ENCODE data around the gene ISCU. TPM values are rescaled to one million over a fixed set of nuclear protein-coding genes. Genes with fewer than 3 reads are reported as not detected.

ISCU gene
- polyA plus RNA-seq, 1 donor (not counting 4 experiments of a cell fraction or from before 2014, with no cell fraction given): 106 TPM

DNA sequence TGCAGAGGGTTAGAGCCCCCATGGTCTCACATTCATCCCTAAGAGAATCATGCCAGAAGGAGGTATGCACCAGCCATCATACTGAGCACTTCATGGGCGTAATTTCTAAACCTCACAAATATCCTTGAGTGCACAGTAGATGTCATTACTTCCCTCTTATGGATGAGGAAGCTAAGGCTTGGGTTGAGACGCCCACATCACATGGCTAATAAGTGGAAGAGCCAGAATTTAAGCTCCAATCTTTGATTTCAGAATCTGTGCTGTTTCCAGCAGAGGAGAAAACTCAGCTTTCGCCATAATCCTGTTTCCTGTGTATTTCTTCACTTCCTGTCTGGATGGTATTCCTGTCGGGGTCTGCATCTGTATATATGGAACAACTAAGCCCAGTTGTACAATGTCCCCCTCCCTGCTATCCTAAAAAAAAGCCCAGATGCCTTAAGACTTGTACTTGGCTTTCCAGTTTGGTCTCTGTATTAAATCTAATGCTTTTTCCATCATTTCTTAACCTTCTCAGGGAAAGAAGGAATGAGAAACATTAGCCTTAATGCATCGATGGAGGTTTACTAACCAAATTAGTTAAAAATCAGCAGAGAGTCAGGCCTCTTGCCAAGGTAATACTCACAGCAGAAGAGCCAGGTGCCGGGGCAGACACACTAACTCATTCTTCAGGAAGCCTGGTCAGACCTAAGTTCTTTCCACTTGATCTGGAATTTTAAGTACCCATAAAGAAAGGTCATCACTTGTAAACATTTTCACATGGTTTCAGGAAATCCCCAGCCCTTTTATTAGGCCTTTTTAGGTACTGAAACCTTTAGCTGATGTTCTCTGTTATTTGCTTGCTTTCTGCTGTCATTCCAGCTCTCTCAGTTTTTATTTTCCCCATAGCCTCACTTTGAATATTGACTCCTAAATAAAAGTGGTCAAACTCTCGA lies 5.3 kb downstream of the ISCU start:
- H3K36me3 ChIP-seq (ENCODE audit: control insufficient read depth in 2 of 2, extremely low read depth in 1 of 2, insufficient read depth in 2 of 2, low read length in 2 of 2): peaks cover 28 to 40% of the 10 kb centered on the region in 2 experiments

GRCh38 chr12:108568338-108569154 lies 6.2 kb downstream of the ISCU start:
- Histone ChIP-seq H3K4me1 (ENCODE audit: control insufficient read depth, extremely low read depth, insufficient read depth, low read length) (peaks cover 16% of the 10 kb centered on the region), H2AFZ (ENCODE audit: control insufficient read depth, low read length) (no peak overlapping the region), H3K9me1 (ENCODE audit: control insufficient read depth, extremely low read depth, insufficient read depth, low read length) (no peaks in the 10 kb centered on the region), H3K27me3 (ENCODE audit: control insufficient read depth, extremely low read depth, insufficient read depth, low read length) (peaks cover 7% of the 10 kb centered on the region), H4K20me1 (ENCODE audit: control insufficient read depth, extremely low read depth, insufficient read depth, low read length) (no peaks in the 10 kb centered on the region), H3K4me2 (ENCODE audit: control insufficient read depth, extremely low read depth, insufficient read depth, low read depth, low read length) (no peak overlapping the region), H3K9me3 (ENCODE audit: control insufficient read depth, low read depth, low read length) (no peaks in the 10 kb centered on the region), H3K36me3 (ENCODE audit: control insufficient read depth in 2 of 2, extremely low read depth in 1 of 2, insufficient read depth in 2 of 2, low read length in 2 of 2) (peaks cover 28 to 40% of the 10 kb centered on the region in 2 experiments), H3K79me2 (ENCODE audit: control insufficient read depth, insufficient read depth, low read length) (peaks cover 3% of the 10 kb centered on the region), H3K27ac (ENCODE audit: control insufficient read depth, insufficient read depth, low read length) (no peak overlapping the region), H3K9ac (ENCODE audit: control insufficient read depth, extremely low read depth, insufficient read depth, low read length) (no peak overlapping the region), H3K4me3 (ENCODE audit: control insufficient read depth in 2 of 3, extremely low read depth in 1 of 3, insufficient read depth in 2 of 3, low read depth in 1 of 3, low read length in 3 of 3) (no peak overlapping the region)
- FAIRE-seq (no peak), DNase-seq (ENCODE audit: low read depth, low spot score) (no peak)
- TF ChIP-seq CTCF (optimal IDR thresholded peaks at IDR 0.05 in 1 of 3, IDR thresholded peaks at IDR 0.05 in 1 of 3, conservative IDR thresholded peaks at IDR 0.05 in 1 of 3; ENCODE audit: extremely low read depth in 1 of 3, insufficient read depth in 2 of 3, low read length in 3 of 3): no peak
- no peak for TF ChIP-seq EZH2 (IDR thresholded peaks at IDR 0.05; ENCODE audit: low read length)
- dilution Hi-C loops (cut with MboI; ENCODE audit: extremely low pct_ligation_motif_present, low sequenced_read_pairs): no loop called here

More for the DNA sequence above, 5.3 kb downstream of the ISCU start:
- FAIRE-seq: no peak
- Histone ChIP-seq H3K4me3 (ENCODE audit: control insufficient read depth in 2 of 3, extremely low read depth in 1 of 3, insufficient read depth in 2 of 3, low read depth in 1 of 3, low read length in 3 of 3) (no peak overlapping the region), H3K4me2 (ENCODE audit: control insufficient read depth, extremely low read depth, insufficient read depth, low read depth, low read length) (no peak overlapping the region), H3K9me3 (ENCODE audit: control insufficient read depth, low read depth, low read length) (no peaks in the 10 kb centered on the region), H3K79me2 (ENCODE audit: control insufficient read depth, insufficient read depth, low read length) (peaks cover 10% of the 10 kb centered on the region), H3K4me1 (ENCODE audit: control insufficient read depth, extremely low read depth, insufficient read depth, low read length) (peaks cover 20% of the 10 kb centered on the region), H3K27ac (ENCODE audit: control insufficient read depth, insufficient read depth, low read length) (no peak overlapping the region), H3K27me3 (ENCODE audit: control insufficient read depth, extremely low read depth, insufficient read depth, low read length) (peaks cover 7% of the 10 kb centered on the region), H2AFZ (ENCODE audit: control insufficient read depth, low read length) (no peak overlapping the region), H3K9me1 (ENCODE audit: control insufficient read depth, extremely low read depth, insufficient read depth, low read length) (no peaks in the 10 kb centered on the region), H4K20me1 (ENCODE audit: control insufficient read depth, extremely low read depth, insufficient read depth, low read length) (no peaks in the 10 kb centered on the region), H3K9ac (ENCODE audit: control insufficient read depth, extremely low read depth, insufficient read depth, low read length) (no peak overlapping the region)
- no peak for DNase-seq (ENCODE audit: low read depth, low spot score)
- no peak for TF ChIP-seq CTCF (optimal IDR thresholded peaks at IDR 0.05 in 1 of 3, IDR thresholded peaks at IDR 0.05 in 1 of 3, conservative IDR thresholded peaks at IDR 0.05 in 1 of 3; ENCODE audit: extremely low read depth in 1 of 3, insufficient read depth in 2 of 3, low read length in 3 of 3)
- no peak for TF ChIP-seq EZH2 (IDR thresholded peaks at IDR 0.05; ENCODE audit: low read length)
- dilution Hi-C loops (cut with MboI; ENCODE audit: extremely low pct_ligation_motif_present, low sequenced_read_pairs): no loop called here

Measured in keratinocyte (primary cell).